HepG2 (cell line): ENCODE data around the gene GDAP1L1. TPM values are rescaled to one million over a fixed set of nuclear protein-coding genes. Genes with fewer than 3 reads are reported as not detected.

Source experiments
- AKAP8 ChIP-seq: sonication (generic); formaldehyde crosslinking; IDR thresholded peaks from 2 replicates; pipeline ENCODE4 v1.5.1; 2020; ENCODE audit warnings: mild to moderate bottlenecking, missing genetic modification reagents
- CEBPB ChIP-seq: IDR thresholded peaks from 2 replicates; pipeline ENCODE4 v1.6.1; 2011; ENCODE audit warnings: low read depth, low read length, improper control_type of control experiment, borderline replicate concordance
- ERF ChIP-seq: IDR thresholded peaks from 2 replicates; pipeline ENCODE4 v1.6.1; 2018; ENCODE audit warnings: missing biosample characterization, missing genetic modification reagents
- ESRRA ChIP-seq: sonication (generic); formaldehyde crosslinking; IDR thresholded peaks from 2 replicates; pipeline ENCODE4 v1.5.1; 2020; ENCODE audit warnings: mild to moderate bottlenecking, low read depth, missing genetic modification reagents
- FOXJ3 ChIP-seq: sonication (generic); formaldehyde crosslinking; IDR thresholded peaks from 2 replicates; pipeline ENCODE4 v1.4.0; 2020; ENCODE audit warnings: missing genetic modification reagents, mild to moderate bottlenecking, borderline replicate concordance
- HMG20B ChIP-seq: conservative IDR thresholded peaks from 2 replicates; pipeline ENCODE4 v1.6.1; 2016; ENCODE audit warnings: missing genetic modification reagents, missing compliant biosample characterization
- JDP2 ChIP-seq: sonication (generic); formaldehyde crosslinking; IDR thresholded peaks from 2 replicates; pipeline ENCODE4 v1.8.1; 2022; ENCODE audit warnings: missing genetic modification reagents, borderline replicate concordance
- JUNB ChIP-seq: sonication (generic); formaldehyde crosslinking; IDR thresholded peaks from 2 replicates; pipeline ENCODE4 v1.8.0; 2022; ENCODE audit warnings: missing genetic modification reagents, mild to moderate bottlenecking, borderline replicate concordance
- KMT2A ChIP-seq: sonication (generic); formaldehyde crosslinking; IDR thresholded peaks from 2 replicates; pipeline ENCODE4 v1.4.0; 2020; ENCODE audit warnings: missing genetic modification reagents
- MBNL3 ChIP-seq: fragments of 250-450 bp; sonication (Bioruptor Pico); conservative IDR thresholded peaks from 2 replicates; pipeline ENCODE4 v1.8.0; 2022; ENCODE audit warnings: mild to moderate bottlenecking, inconsistent platforms
- ONECUT2 ChIP-seq: sonication (generic); formaldehyde crosslinking; IDR thresholded peaks from 2 replicates; pipeline ENCODE4 v1.4.0; 2020; ENCODE audit warnings: missing genetic modification reagents
- TCF7L2 ChIP-seq: IDR thresholded peaks from 2 replicates; pipeline ENCODE4 v1.6.1; 2011; ENCODE audit warnings: mild to moderate bottlenecking, low read depth, low read length, moderate library complexity
- ZFYVE20 ChIP-seq: sonication (generic); formaldehyde crosslinking; IDR thresholded peaks from 2 replicates; pipeline ENCODE4 v1.8.0; 2023; ENCODE audit warnings: low read depth, mild to moderate bottlenecking, moderate library complexity, missing genetic modification reagents, borderline replicate concordance
- ZMYM4 ChIP-seq: sonication (generic); formaldehyde crosslinking; IDR thresholded peaks from 2 replicates; pipeline ENCODE4 v1.8.1; 2023; ENCODE audit warnings: mild to moderate bottlenecking, missing genetic modification reagents
- ZNF224 ChIP-seq: sonication (generic); formaldehyde crosslinking; IDR thresholded peaks from 2 replicates; pipeline ENCODE4 v1.5.0; 2020; ENCODE audit warnings: mild to moderate bottlenecking, missing genetic modification reagents
- ZNF251 ChIP-seq: sonication (generic); formaldehyde crosslinking; IDR thresholded peaks from 2 replicates; pipeline ENCODE4 v1.9.0; 2021; ENCODE audit warnings: mild to moderate bottlenecking, missing genetic modification reagents
- ZNF430 ChIP-seq: sonication (generic); formaldehyde crosslinking; IDR thresholded peaks from 2 replicates; pipeline ENCODE4 v1.9.0; 2021; ENCODE audit warnings: mild to moderate bottlenecking, missing genetic modification reagents
- ZNF431 ChIP-seq: sonication (generic); formaldehyde crosslinking; IDR thresholded peaks from 2 replicates; pipeline ENCODE4 v1.9.0; 2022; ENCODE audit warnings: missing genetic modification reagents, low read depth, mild to moderate bottlenecking, borderline replicate concordance
- ZNF629 ChIP-seq: sonication (generic); formaldehyde crosslinking; conservative IDR thresholded peaks from 2 replicates; pipeline ENCODE4 v1.5.0; 2020; ENCODE audit warnings: missing genetic modification reagents
- ZNF644 ChIP-seq: IDR thresholded peaks from 2 replicates; pipeline ENCODE4 v1.6.1; 2016; ENCODE audit warnings: low read depth
- ZNF775 ChIP-seq: sonication (generic); formaldehyde crosslinking; IDR thresholded peaks from 2 replicates; pipeline ENCODE4 v1.4.0; 2020; ENCODE audit warnings: missing genetic modification reagents, mild to moderate bottlenecking, moderate library complexity, borderline replicate concordance
- ZNF790 ChIP-seq: sonication (generic); formaldehyde crosslinking; IDR thresholded peaks from 2 replicates; pipeline ENCODE4 v1.8.0; 2022; ENCODE audit warnings: missing genetic modification reagents, mild to moderate bottlenecking, borderline replicate concordance
- ZSCAN31 ChIP-seq: sonication (generic); formaldehyde crosslinking; IDR thresholded peaks from 2 replicates; pipeline ENCODE4 v1.5.0; 2020; ENCODE audit warnings: low read depth, mild to moderate bottlenecking, missing genetic modification reagents
- ZSCAN9 ChIP-seq: IDR thresholded peaks from 2 replicates; pipeline ENCODE4 v1.6.1; 2016; ENCODE audit warnings: borderline replicate concordance
- polyA plus RNA-seq, 8 experiments: library from polyadenylated mRNA; depleted of rRNA in 3 of 8; stranded (reverse) in 7 of 8; unstranded in 1 of 8; fragments of >200 nt; fragmentation: Illumina TruSeq in 4 of 8; extraction: Trizol in 4 of 8; gene quantifications; 2 replicates each; pipeline versions ENCODE4 v1.2.1 to v1.2.3, GENCODE V29; 2011 to 2016; ENCODE audit warnings: low read depth in 4 of 8, missing spikeins in 1 of 8, mixed read lengths in 1 of 8; ENCODE audit not compliant: insufficient read depth in 1 of 8
- total RNA-seq, 5 experiments: library from RNA; depleted of rRNA; stranded (reverse); fragments of >200 nt; fragmentation: Illumina TruSeq; extraction: Trizol; gene quantifications; 2 replicates each; pipeline ENCODE4 v1.2.3, GENCODE V29; 2016; ENCODE audit warnings: low read depth in 1 of 5
- TF ChIP-seq, protein P1 (sequence below): sonication (generic); formaldehyde crosslinking; IDR thresholded peaks from 2 replicates; pipeline ENCODE4 v1.8.0; 2022; ENCODE audit warnings: mild to moderate bottlenecking, missing genetic modification reagents, borderline replicate concordance
- TF ChIP-seq, protein P2 (sequence below): sonication (generic); formaldehyde crosslinking; IDR thresholded peaks from 2 replicates; pipeline ENCODE4 v1.4.0; 2020; ENCODE audit warnings: mild to moderate bottlenecking, low read depth, missing genetic modification reagents
- TF ChIP-seq, protein P3 (sequence below): sonication (generic); formaldehyde crosslinking; IDR thresholded peaks from 2 replicates; pipeline ENCODE4 v1.8.0; 2022; ENCODE audit warnings: missing genetic modification reagents, mild to moderate bottlenecking, borderline replicate concordance

Gene GDAP1L1
- total and polyA plus RNA-seq, 2 of the 13 experiments (the other 11 are each of a cell fraction or from before 2014, with no cell fraction given), result 0.04 TPM; not detected in 1

DNA sequence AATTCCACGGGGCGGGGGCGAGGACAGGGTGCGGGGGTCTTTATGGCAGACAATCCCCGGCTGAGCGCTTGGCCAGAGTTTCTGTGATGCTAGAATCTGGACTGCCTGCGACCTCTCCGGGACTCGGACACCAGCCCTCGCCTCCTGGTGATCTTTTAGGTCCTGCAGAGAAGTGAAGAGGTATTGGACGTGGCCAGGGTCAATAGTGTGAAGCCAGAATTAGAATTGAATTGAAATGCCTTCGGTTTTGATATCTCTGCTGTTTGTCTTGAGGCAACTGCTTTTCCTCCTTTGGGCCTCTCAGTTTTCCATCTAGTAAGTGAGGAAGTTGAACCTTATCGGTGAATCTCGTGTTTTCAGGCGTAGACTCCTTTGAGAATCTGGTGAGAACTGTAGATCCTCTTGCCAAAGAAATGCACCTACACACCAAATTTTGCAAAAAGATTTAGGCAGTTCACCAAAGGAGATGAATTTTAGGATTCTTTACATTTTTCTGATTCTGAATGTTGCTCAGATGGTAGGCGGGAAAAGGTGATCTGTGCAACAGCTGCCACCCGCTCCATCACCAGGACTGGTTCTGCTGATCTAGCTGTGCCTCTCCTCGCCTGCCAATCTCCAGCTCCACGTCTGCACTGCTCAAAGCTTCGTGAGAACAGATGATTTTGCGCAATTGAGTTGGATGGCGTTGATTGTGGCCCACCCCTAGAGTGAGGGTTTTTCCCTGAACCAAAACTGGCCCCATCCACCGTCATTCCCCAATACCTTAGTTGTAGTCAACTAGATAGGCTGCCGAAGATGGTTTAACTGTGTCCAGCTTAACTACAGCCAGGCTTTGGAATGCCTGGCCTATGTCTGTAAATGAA, 35.7 kb upstream of the GDAP1L1 start (continued):
- TF ChIP-seq, protein P1, sequence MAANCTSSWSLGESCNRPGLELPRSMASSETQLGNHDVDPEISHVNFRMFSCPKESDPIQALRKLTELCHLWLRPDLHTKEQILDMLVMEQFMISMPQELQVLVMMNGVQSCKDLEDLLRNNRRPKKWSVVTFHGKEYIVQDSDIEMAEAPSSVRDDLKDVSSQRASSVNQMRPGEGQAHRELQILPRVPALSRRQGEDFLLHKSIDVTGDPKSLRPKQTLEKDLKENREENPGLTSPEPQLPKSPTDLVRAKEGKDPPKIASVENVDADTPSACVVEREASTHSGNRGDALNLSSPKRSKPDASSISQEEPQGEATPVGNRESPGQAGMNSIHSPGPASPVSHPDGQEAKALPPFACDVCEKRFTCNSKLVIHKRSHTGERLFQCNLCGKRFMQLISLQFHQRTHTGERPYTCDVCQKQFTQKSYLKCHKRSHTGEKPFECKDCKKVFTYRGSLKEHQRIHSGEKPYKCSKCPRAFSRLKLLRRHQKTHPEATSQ (CRISPR knock-in tag), result 0 out of 2 replicates have a peak, but pooled peaks have one; percentile 60
- no peak for TF ChIP-seq ZNF644 (CRISPR knock-in tag)
- no peak; the same call in 1 of the 2 replicates for TF ChIP-seq ZNF224
- TF ChIP-seq CEBPB, result peak; percentile 79; the same call in 1 of the 2 replicates
- peak; percentile 78; the same call in 1 of the 2 replicates for TF ChIP-seq JUNB (CRISPR knock-in tag)
- TF ChIP-seq ZSCAN9 (CRISPR knock-in tag), result 0 out of 2 replicates have a peak, but pooled peaks have one; percentile 7
- no peak for TF ChIP-seq ERF (CRISPR knock-in tag)
- TF ChIP-seq MBNL3, result no peak
- TF ChIP-seq ZNF775 (CRISPR knock-in tag), result no peak; the same call in 1 of the 2 replicates
- no peak for TF ChIP-seq ZFYVE20 (CRISPR knock-in tag)
- no peak for TF ChIP-seq HMG20B (CRISPR knock-in tag)
- TF ChIP-seq, protein P2, sequence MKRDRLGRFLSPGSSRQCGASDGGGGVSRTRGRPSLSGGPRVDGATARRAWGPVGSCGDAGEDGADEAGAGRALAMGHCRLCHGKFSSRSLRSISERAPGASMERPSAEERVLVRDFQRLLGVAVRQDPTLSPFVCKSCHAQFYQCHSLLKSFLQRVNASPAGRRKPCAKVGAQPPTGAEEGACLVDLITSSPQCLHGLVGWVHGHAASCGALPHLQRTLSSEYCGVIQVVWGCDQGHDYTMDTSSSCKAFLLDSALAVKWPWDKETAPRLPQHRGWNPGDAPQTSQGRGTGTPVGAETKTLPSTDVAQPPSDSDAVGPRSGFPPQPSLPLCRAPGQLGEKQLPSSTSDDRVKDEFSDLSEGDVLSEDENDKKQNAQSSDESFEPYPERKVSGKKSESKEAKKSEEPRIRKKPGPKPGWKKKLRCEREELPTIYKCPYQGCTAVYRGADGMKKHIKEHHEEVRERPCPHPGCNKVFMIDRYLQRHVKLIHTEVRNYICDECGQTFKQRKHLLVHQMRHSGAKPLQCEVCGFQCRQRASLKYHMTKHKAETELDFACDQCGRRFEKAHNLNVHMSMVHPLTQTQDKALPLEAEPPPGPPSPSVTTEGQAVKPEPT (CRISPR knock-in tag), result no peak
- TF ChIP-seq FOXJ3 (CRISPR knock-in tag), result no peak
- no peak for TF ChIP-seq AKAP8 (CRISPR knock-in tag)
- no peak for TF ChIP-seq KMT2A
- TF ChIP-seq ZNF430, result no peak
- TF ChIP-seq ZNF431 (CRISPR knock-in tag), result no peak; the same call in none of the 2 replicates
- TF ChIP-seq, protein P3, sequence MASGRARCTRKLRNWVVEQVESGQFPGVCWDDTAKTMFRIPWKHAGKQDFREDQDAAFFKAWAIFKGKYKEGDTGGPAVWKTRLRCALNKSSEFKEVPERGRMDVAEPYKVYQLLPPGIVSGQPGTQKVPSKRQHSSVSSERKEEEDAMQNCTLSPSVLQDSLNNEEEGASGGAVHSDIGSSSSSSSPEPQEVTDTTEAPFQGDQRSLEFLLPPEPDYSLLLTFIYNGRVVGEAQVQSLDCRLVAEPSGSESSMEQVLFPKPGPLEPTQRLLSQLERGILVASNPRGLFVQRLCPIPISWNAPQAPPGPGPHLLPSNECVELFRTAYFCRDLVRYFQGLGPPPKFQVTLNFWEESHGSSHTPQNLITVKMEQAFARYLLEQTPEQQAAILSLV, result no peak
- no peak for TF ChIP-seq ZNF251 (CRISPR knock-in tag)
- no peak for TF ChIP-seq ZMYM4 (CRISPR knock-in tag)
- TF ChIP-seq ZNF790 (CRISPR knock-in tag), result no peak; the same call in 1 of the 2 replicates
- no peak for TF ChIP-seq ESRRA (CRISPR knock-in tag)
- TF ChIP-seq TCF7L2, result no peak
- no peak for TF ChIP-seq JDP2 (CRISPR knock-in tag)
- TF ChIP-seq ZNF629 (CRISPR knock-in tag), result 0 out of 2 replicates have a peak, but pooled peaks have one; percentile 22
- TF ChIP-seq ONECUT2 (CRISPR knock-in tag), result no peak
- no peak; the same call in 1 of the 2 replicates for TF ChIP-seq ZSCAN31
